PC-9 (cell line): Measurements from ENCODE around the gene ZNF219. TPM values are rescaled to one million over a fixed set of nuclear protein-coding genes. Genes with fewer than 3 reads are reported as not detected.

Source experiments
- BruUV-seq: library from RNA; stranded (reverse); fragments of 400-500 nt; replicated peaks from 2 replicates; lab custom pipeline; 2021; lab: Mats Ljungman, UMichigan
- CTCF ChIA-PET: fragments of 300-600 bp; sonication (Branson Sonifier 250); formaldehyde crosslinking; loops from one replicate; lab custom pipeline; 2022; ENCODE audit warnings: antibody characterized with exemption; lab: Charles Lee
- POLR2A ChIA-PET: fragments of 300-600 bp; sonication (Branson Sonifier 250); formaldehyde crosslinking; loops from one replicate; lab custom pipeline; 2022; ENCODE audit warnings: antibody characterized with exemption; ENCODE audit not compliant: unreplicated experiment; lab: Charles Lee
- DNase-seq, 2 experiments: peaks; one replicate each; pipeline versions ENCODE4 v3.0.0 to v3.0.0-alpha.2; 2015 to 2022; ENCODE audit warnings: mixed read lengths in 1 of 2
- H2AFZ ChIP-seq: fragments of 200-600 bp; sonication (generic); 2 replicates; pipeline ENCODE4 v1.8.1; 2017; ENCODE audit warnings: antibody characterized with exemption
- H3F3A ChIP-seq: fragments of 200-600 bp; sonication (generic); 2 replicates; pipeline ENCODE4 v1.8.1; 2017; ENCODE audit warnings: antibody characterized with exemption, mild to moderate bottlenecking, low read depth; ENCODE audit not compliant: insufficient read depth
- H3K27ac ChIP-seq: fragments of 200-600 bp; sonication (generic); 2 replicates; pipeline ENCODE4 v1.6.1; 2016; ENCODE audit warnings: mixed run types
- H3K27me3 ChIP-seq: fragments of 200-600 bp; sonication (generic); 2 replicates; pipeline ENCODE4 v1.6.1; 2016; ENCODE audit warnings: low read depth, mixed run types; ENCODE audit not compliant: insufficient read depth
- H3K36me3 ChIP-seq: fragments of 200-600 bp; sonication (generic); 2 replicates; pipeline ENCODE4 v1.6.1; 2016; ENCODE audit warnings: low read depth, mixed run types
- H3K4me1 ChIP-seq: fragments of 200-600 bp; sonication (generic); replicated peaks from 2 replicates; pipeline ENCODE4 v1.6.1; 2016; ENCODE audit warnings: mixed run types; ENCODE audit not compliant: insufficient read depth
- H3K4me2 ChIP-seq: fragments of 200-600 bp; sonication (generic); 2 replicates; pipeline ENCODE4 v1.6.1; 2017; ENCODE audit warnings: mixed run types
- H3K4me3 ChIP-seq: fragments of 200-600 bp; sonication (generic); 2 replicates; pipeline ENCODE4 v1.6.1; 2016; ENCODE audit warnings: mixed run types
- H3K79me2 ChIP-seq: fragments of 200-600 bp; sonication (generic); 2 replicates; pipeline ENCODE4 v1.6.1; 2017; ENCODE audit warnings: low read depth, mixed run types
- H3K9me2 ChIP-seq: fragments of 200-600 bp; sonication (generic); 2 replicates; pipeline ENCODE4 v1.8.1; 2017; ENCODE audit warnings: mild to moderate bottlenecking; ENCODE audit not compliant: insufficient read depth
- H3K9me3 ChIP-seq: fragments of 200-600 bp; sonication (generic); 2 replicates; pipeline ENCODE4 v1.8.1; 2016; ENCODE audit warnings: low read depth; ENCODE audit not compliant: insufficient read depth
- H4K20me1 ChIP-seq: fragments of 200-600 bp; sonication (generic); 2 replicates; pipeline ENCODE4 v1.8.1; 2017; ENCODE audit not compliant: insufficient read depth
- EZH2 ChIP-seq: fragments of 200-600 bp; sonication (generic); IDR thresholded peaks from 2 replicates; pipeline ENCODE4 v1.8.0; 2017; ENCODE audit warnings: antibody characterized with exemption, low read depth
- intact Hi-C: fragments of 100-400 bp; cut with micrococcal nuclease; formaldehyde crosslinking; loops from one replicate; pipeline ENCODE4 v1.10.0; 2022; ENCODE audit not compliant: unreplicated experiment
- total RNA-seq: library from RNA; stranded (reverse); gene quantifications from 2 replicates; pipeline ENCODE4 v1.2.3, GENCODE V29; 2021
- TF ChIP-seq, protein P1 (sequence below): fragments of 200-600 bp; sonication (generic); conservative IDR thresholded peaks from 2 replicates; pipeline ENCODE4 v1.6.1; 2017; ENCODE audit warnings: mixed run types, antibody characterized with exemption, mild to moderate bottlenecking, moderate library complexity

ZNF219 gene
- total RNA-seq, 1 experiment from 2014 or later: 25.3 TPM

GRCh38 chr14:21050597-21050996, 47.9 kb downstream of the ZNF219 start:
- Histone ChIP-seq H3K4me2 (no peak overlapping the region), H3K9me2 (no peaks in the 10 kb centered on the region), H3K27ac (no peak overlapping the region), H3K4me1 (no peaks in the 10 kb centered on the region), H3F3A (no peaks in the 10 kb centered on the region), H2AFZ (no peak overlapping the region), H3K4me3 (no peak overlapping the region), H4K20me1 (no peaks in the 10 kb centered on the region), H3K27me3 (no peaks in the 10 kb centered on the region), H3K36me3 (no peaks in the 10 kb centered on the region), H3K79me2 (no peaks in the 10 kb centered on the region), H3K9me3 (no peaks in the 10 kb centered on the region)
- CTCF ChIA-PET: no interaction called here
- DNase-seq: no peak
- POLR2A ChIA-PET: no interaction called here
- TF ChIP-seq, protein P1, sequence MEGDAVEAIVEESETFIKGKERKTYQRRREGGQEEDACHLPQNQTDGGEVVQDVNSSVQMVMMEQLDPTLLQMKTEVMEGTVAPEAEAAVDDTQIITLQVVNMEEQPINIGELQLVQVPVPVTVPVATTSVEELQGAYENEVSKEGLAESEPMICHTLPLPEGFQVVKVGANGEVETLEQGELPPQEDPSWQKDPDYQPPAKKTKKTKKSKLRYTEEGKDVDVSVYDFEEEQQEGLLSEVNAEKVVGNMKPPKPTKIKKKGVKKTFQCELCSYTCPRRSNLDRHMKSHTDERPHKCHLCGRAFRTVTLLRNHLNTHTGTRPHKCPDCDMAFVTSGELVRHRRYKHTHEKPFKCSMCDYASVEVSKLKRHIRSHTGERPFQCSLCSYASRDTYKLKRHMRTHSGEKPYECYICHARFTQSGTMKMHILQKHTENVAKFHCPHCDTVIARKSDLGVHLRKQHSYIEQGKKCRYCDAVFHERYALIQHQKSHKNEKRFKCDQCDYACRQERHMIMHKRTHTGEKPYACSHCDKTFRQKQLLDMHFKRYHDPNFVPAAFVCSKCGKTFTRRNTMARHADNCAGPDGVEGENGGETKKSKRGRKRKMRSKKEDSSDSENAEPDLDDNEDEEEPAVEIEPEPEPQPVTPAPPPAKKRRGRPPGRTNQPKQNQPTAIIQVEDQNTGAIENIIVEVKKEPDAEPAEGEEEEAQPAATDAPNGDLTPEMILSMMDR: no peak
- no peak for TF ChIP-seq EZH2
- BruUV-seq: no TSS peak
- intact Hi-C loops: no loop called here

DNA sequence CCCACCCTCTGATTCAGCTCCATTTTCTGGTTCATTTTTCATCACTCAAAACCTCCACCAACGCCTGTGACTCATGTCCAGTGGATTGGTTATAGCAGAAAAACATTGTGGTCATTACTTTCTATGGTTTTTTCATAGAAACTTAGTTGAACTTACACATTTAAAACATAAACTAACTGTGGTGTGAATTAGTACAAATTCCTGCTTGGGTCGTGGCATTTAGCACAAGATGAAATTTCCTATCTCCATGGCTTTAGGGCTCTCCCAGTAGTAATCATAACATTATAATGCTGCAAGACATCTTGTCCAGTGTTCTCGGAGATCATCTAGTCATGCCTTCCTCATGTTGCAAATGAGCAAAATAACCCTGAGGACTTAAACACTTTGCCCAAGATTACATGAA, 49.2 kb downstream of the ZNF219 start:
- peaks cover 4% of the 10 kb centered on the region for H3K4me1 ChIP-seq
- CTCF ChIA-PET: no interaction called here
- H3K27me3 ChIP-seq: no peaks in the 10 kb centered on the region
- BruUV-seq: no TSS peak
- intact Hi-C loops: no loop called here
- no peaks in the 10 kb centered on the region; the same call in 1 of the 2 replicates for H3F3A ChIP-seq
- no peaks in the 10 kb centered on the region for H3K36me3 ChIP-seq
- no peaks in the 10 kb centered on the region for H3K9me3 ChIP-seq
- DNase-seq: no peak
- H3K79me2 ChIP-seq: no peaks in the 10 kb centered on the region
- H2AFZ ChIP-seq: no peak overlapping the region
- POLR2A ChIA-PET: no interaction called here
- no peak overlapping the region for H3K4me2 ChIP-seq
- H3K9me2 ChIP-seq: no peaks in the 10 kb centered on the region
- no peak for TF ChIP-seq EZH2
- TF ChIP-seq, protein P1: no peak
- no peak overlapping the region for H3K27ac ChIP-seq
- H4K20me1 ChIP-seq: no peaks in the 10 kb centered on the region
- H3K4me3 ChIP-seq: no peak overlapping the region

- CTCF ChIA-PET: interaction anchor here (0.6 kb wide), 2 partner anchors 50 to 931 kb away, joined by 3 to 4 read pairs; no protein-coding TSS in a partner anchor
- no peaks in the 10 kb centered on the region for H3K27me3 ChIP-seq
- TF ChIP-seq, protein P1: no peak
- TF ChIP-seq EZH2: no peak
- H3K4me1 ChIP-seq: peaks cover 11% of the 10 kb centered on the region
- no peak for DNase-seq
- no peaks in the 10 kb centered on the region for H4K20me1 ChIP-seq
- H3K27ac ChIP-seq: no peak overlapping the region
- no peaks in the 10 kb centered on the region for H3K36me3 ChIP-seq
- no peaks in the 10 kb centered on the region for H3K79me2 ChIP-seq
- H3K9me3 ChIP-seq: no peaks in the 10 kb centered on the region
- no peak overlapping the region for H3K4me2 ChIP-seq
- no peak overlapping the region for H3K4me3 ChIP-seq
- no peaks in the 10 kb centered on the region for H3K9me2 ChIP-seq
- no TSS peak for BruUV-seq
- peaks cover 6% of the 10 kb centered on the region; the same call in 1 of the 2 replicates for H3F3A ChIP-seq
- POLR2A ChIA-PET: no interaction called here
- no peak overlapping the region for H2AFZ ChIP-seq
- intact Hi-C loops: no loop called here
These were observed 49.8 kb downstream of the ZNF219 start for GRCh38 chr14:21048638-21049037.
